H9 (cell line): ENCODE results near the gene TIAM1. TPM values are rescaled to one million over a fixed set of nuclear protein-coding genes. Genes with fewer than 3 reads are reported as not detected.

Experiments
- DNase-seq: peaks from one replicate; pipeline ENCODE4 v3.0.0-alpha.2; 2017
- H2AFZ ChIP-seq: one replicate; pipeline ENCODE4 v1.6.1; 2013; ENCODE audit warnings: mild to moderate bottlenecking, low read length, control low read depth, moderate library complexity
- H2AK5ac ChIP-seq: 2 replicates; pipeline ENCODE4 v1.6.1; 2013; ENCODE audit warnings: low read length, control low read depth, mixed read lengths; ENCODE audit not compliant: insufficient read length
- H2BK120ac ChIP-seq: one replicate; pipeline ENCODE4 v1.6.1; 2013; ENCODE audit warnings: low read depth, mild to moderate bottlenecking, low read length, control low read depth, inconsistent platforms; ENCODE audit not compliant: poor library complexity, severe bottlenecking
- H2BK12ac ChIP-seq: 2 replicates; pipeline ENCODE4 v1.6.1; 2013; ENCODE audit warnings: low read length, control low read depth, mixed read lengths, low read depth; ENCODE audit not compliant: insufficient read length
- H2BK15ac ChIP-seq: 2 replicates; pipeline ENCODE4 v1.6.1; 2013; ENCODE audit warnings: low read depth, low read length, control low read depth
- H2BK20ac ChIP-seq: one replicate; pipeline ENCODE4 v1.6.1; 2013; ENCODE audit warnings: low read depth, mild to moderate bottlenecking, low read length, control low read depth, inconsistent platforms; ENCODE audit not compliant: poor library complexity, severe bottlenecking
- H2BK5ac ChIP-seq: 2 replicates; pipeline ENCODE4 v1.6.1; 2013; ENCODE audit warnings: low read length, control low read depth, mixed read lengths; ENCODE audit not compliant: insufficient read length
- H3K14ac ChIP-seq: 2 replicates; pipeline ENCODE4 v1.6.1; 2013; ENCODE audit warnings: low read length, control low read depth; ENCODE audit not compliant: insufficient read depth
- H3K18ac ChIP-seq: 2 replicates; pipeline ENCODE4 v1.6.1; 2013; ENCODE audit warnings: low read depth, mild to moderate bottlenecking, mixed read lengths, low read length, control low read depth; ENCODE audit not compliant: insufficient read length
- H3K23ac ChIP-seq: 2 replicates; pipeline ENCODE4 v1.6.1; 2013; ENCODE audit warnings: low read length, control low read depth, mixed read lengths, low read depth; ENCODE audit not compliant: insufficient read length
- H3K23me2 ChIP-seq: 2 replicates; pipeline ENCODE4 v1.6.1; 2013; ENCODE audit warnings: low read depth, mild to moderate bottlenecking, mixed read lengths, low read length, control low read depth; ENCODE audit not compliant: insufficient read length, poor library complexity, severe bottlenecking
- H3K27ac ChIP-seq: 2 replicates; pipeline ENCODE4 v1.5.1; 2013; ENCODE audit warnings: low read length, control low read depth, mixed read lengths, low read depth; ENCODE audit not compliant: insufficient read length
- H3K27me3 ChIP-seq: 2 replicates; pipeline ENCODE4 v1.6.1; 2013; ENCODE audit warnings: low read length, control low read depth, inconsistent platforms; ENCODE audit not compliant: insufficient read depth
- H3K4ac ChIP-seq: 2 replicates; pipeline ENCODE4 v1.6.1; 2013; ENCODE audit warnings: low read depth, mild to moderate bottlenecking, control low read depth, inconsistent platforms, low read length, moderate library complexity
- H3K4me1 ChIP-seq: 2 replicates; pipeline ENCODE4 v1.6.1; 2013; ENCODE audit warnings: low read length, control low read depth, inconsistent platforms; ENCODE audit not compliant: insufficient read depth
- H3K4me2 ChIP-seq: 2 replicates; pipeline ENCODE4 v1.6.1; 2013; ENCODE audit warnings: low read length, control low read depth, mixed read lengths; ENCODE audit not compliant: insufficient read length, insufficient read depth
- H3K56ac ChIP-seq: 2 replicates; pipeline ENCODE4 v1.6.1; 2013; ENCODE audit warnings: low read depth, mild to moderate bottlenecking, mixed read lengths, low read length, control low read depth; ENCODE audit not compliant: insufficient read length
- H3K79me1 ChIP-seq: 2 replicates; pipeline ENCODE4 v1.6.1; 2013; ENCODE audit warnings: low read depth, mild to moderate bottlenecking, moderate library complexity, low read length, control low read depth, inconsistent platforms; ENCODE audit not compliant: insufficient read depth, poor library complexity, severe bottlenecking
- H3K79me2 ChIP-seq: 2 replicates; pipeline ENCODE4 v1.6.1; 2013; ENCODE audit warnings: low read length, control low read depth, inconsistent platforms; ENCODE audit not compliant: insufficient read depth
- H3K9ac ChIP-seq: 2 replicates; pipeline ENCODE4 v1.6.1; 2013; ENCODE audit warnings: low read length, control low read depth, mixed read lengths; ENCODE audit not compliant: insufficient read length; ENCODE audit errors: extremely low read depth
- H3K9me3 ChIP-seq: one replicate; pipeline ENCODE4 v1.6.1; 2013; ENCODE audit warnings: low read depth, low read length, inconsistent platforms; ENCODE audit not compliant: control insufficient read depth
- H3T11ph ChIP-seq: one replicate; pipeline ENCODE4 v1.6.1; 2013; ENCODE audit warnings: mild to moderate bottlenecking, low read length, control low read depth, inconsistent platforms
- H4K20me1 ChIP-seq: one replicate; pipeline ENCODE4 v1.6.1; 2013; ENCODE audit not compliant: control insufficient read depth, insufficient read length, insufficient read depth
- H4K5ac ChIP-seq: 2 replicates; pipeline ENCODE4 v1.6.1; 2013; ENCODE audit warnings: low read depth, mild to moderate bottlenecking, mixed read lengths, low read length, control low read depth; ENCODE audit not compliant: insufficient read length
- H4K8ac ChIP-seq: replicated peaks from 2 replicates; pipeline ENCODE4 v1.6.1; 2013; ENCODE audit warnings: low read length, control low read depth, mixed read lengths, low read depth; ENCODE audit not compliant: insufficient read length
- H4K91ac ChIP-seq: 2 replicates; pipeline ENCODE4 v1.6.1; 2013; ENCODE audit warnings: low read depth, mild to moderate bottlenecking, moderate library complexity, mixed read lengths, low read length, control low read depth; ENCODE audit not compliant: insufficient read length
- H3K27ac Mint-ChIP-seq, 3 experiments: 2 replicates in 2 of 3; 3 replicates in 1 of 3; pipeline ENCODE4 v1.8.0; 2020 to 2021; ENCODE audit warnings: mixed read lengths in 3 of 3, mild to moderate bottlenecking in 1 of 3, moderate library complexity in 1 of 3
- H3K27me3 Mint-ChIP-seq: 2 replicates; pipeline ENCODE4 v1.8.0; 2021; ENCODE audit warnings: low read depth, mild to moderate bottlenecking, moderate library complexity, mixed read lengths
- H3K36me3 Mint-ChIP-seq, 3 experiments: 2 replicates in 2 of 3; 3 replicates in 1 of 3; pipeline ENCODE4 v1.8.0; 2020 to 2021; ENCODE audit warnings: low read depth in 3 of 3, mixed read lengths in 3 of 3; ENCODE audit not compliant: insufficient read depth in 1 of 3
- H3K4me1 Mint-ChIP-seq, 2 experiments: 2 replicates each; pipeline ENCODE4 v1.8.0; 2020; ENCODE audit warnings: mixed read lengths in 2 of 2
- H3K4me3 Mint-ChIP-seq, 2 experiments: 2 replicates in 1 of 2; 3 replicates in 1 of 2; pipeline ENCODE4 v1.8.0; 2020 to 2021; ENCODE audit warnings: mild to moderate bottlenecking in 2 of 2, mixed read lengths in 2 of 2, moderate library complexity in 1 of 2
- H3K9me3 Mint-ChIP-seq, 2 experiments: 2 replicates in 1 of 2; 3 replicates in 1 of 2; pipeline ENCODE4 v1.8.0; 2020; ENCODE audit warnings: mild to moderate bottlenecking in 2 of 2, mixed read lengths in 2 of 2, moderate library complexity in 1 of 2
- CTCF ChIP-seq: fragments of 200-600 bp; sonication (generic); conservative IDR thresholded peaks from 3 replicates; pipeline ENCODE4 v1.8.0; 2021; ENCODE audit warnings: antibody characterized with exemption, mild to moderate bottlenecking
- WGBS: extraction: QIAGEN DNeasy Blood & Tissue Kit; methylation state at CpG from one replicate; pipeline ENCODE4 v1.1.7; 2013; ENCODE audit warnings: missing lambda C conversion rate, low lambda C conversion rate, mixed read lengths; ENCODE audit not compliant: insufficient read length; ENCODE audit errors: extremely low coverage; 5-methylcytosine and 5-hydroxymethylcytosine counted together
- total RNA-seq: library from RNA; stranded (reverse); gene quantifications from 2 replicates; pipeline ENCODE4 v1.2.1, GENCODE V29; 2021

TIAM1 gene
- total RNA-seq, 1 experiment from 2014 or later, result 23.1 TPM

- Mint-ChIP-seq H3K4me3 (no peak overlapping the region), H3K9me3 (no peaks in the 10 kb centered on the region), H3K36me3 (peaks cover 0 to 10% (median 7%) of the 10 kb centered on the region in 3 experiments; a peak in 5 of 7 replicates), H3K27ac (peak overlapping the region in 2 of 3 experiments; percentile 49 to 94; a peak in 3 of 7 replicates), H3K4me1 (peaks cover 8 to 16% of the 10 kb centered on the region in 2 experiments), H3K27me3 (no peaks in the 10 kb centered on the region)
- Histone ChIP-seq H3T11ph (no peak overlapping the region), H2BK15ac (no peak overlapping the region), H3K9me3 (no peaks in the 10 kb centered on the region), H3K14ac (no peak overlapping the region; the same call in 1 of the 2 replicates), H3K23me2 (no peaks in the 10 kb centered on the region), H3K4me1 (peaks cover 2% of the 10 kb centered on the region; the same call in 1 of the 2 replicates), H4K91ac (no peak overlapping the region), H3K9ac (no peak overlapping the region), H2AK5ac (no peak overlapping the region), H3K27ac (no peak overlapping the region), H4K5ac (no peak overlapping the region), H2BK12ac (no peak overlapping the region), H3K4ac (no peak overlapping the region), H2AFZ (no peak overlapping the region), H2BK5ac (no peak overlapping the region), H3K27me3 (no peaks in the 10 kb centered on the region), H3K4me2 (no peak overlapping the region), H3K79me2 (no peaks in the 10 kb centered on the region), H3K79me1 (no peaks in the 10 kb centered on the region), H4K20me1 (no peaks in the 10 kb centered on the region), H3K18ac (no peak overlapping the region), H3K23ac (no peak overlapping the region), H2BK120ac (no peak overlapping the region), H2BK20ac (no peak overlapping the region), H4K8ac (no peak overlapping the region), H3K56ac (no peak overlapping the region)
- WGBS, result no CpG with 5 or more reads among the region's 24 CpGs
- no peak for DNase-seq
- no peak for TF ChIP-seq CTCF
Measured at GRCh38 chr21:31182231-31183140, 161.6 kb downstream of the TIAM1 start.
